GM18526 (cell line): ENCODE measurements around the gene NSMF.

Experiments
- POLR2A ChIP-seq: IDR thresholded peaks from 3 replicates; pipeline ENCODE4 v1.6.1; 2011; ENCODE audit not compliant: insufficient read length; ENCODE audit errors: extremely low read depth

The NSMF gene, protein sequence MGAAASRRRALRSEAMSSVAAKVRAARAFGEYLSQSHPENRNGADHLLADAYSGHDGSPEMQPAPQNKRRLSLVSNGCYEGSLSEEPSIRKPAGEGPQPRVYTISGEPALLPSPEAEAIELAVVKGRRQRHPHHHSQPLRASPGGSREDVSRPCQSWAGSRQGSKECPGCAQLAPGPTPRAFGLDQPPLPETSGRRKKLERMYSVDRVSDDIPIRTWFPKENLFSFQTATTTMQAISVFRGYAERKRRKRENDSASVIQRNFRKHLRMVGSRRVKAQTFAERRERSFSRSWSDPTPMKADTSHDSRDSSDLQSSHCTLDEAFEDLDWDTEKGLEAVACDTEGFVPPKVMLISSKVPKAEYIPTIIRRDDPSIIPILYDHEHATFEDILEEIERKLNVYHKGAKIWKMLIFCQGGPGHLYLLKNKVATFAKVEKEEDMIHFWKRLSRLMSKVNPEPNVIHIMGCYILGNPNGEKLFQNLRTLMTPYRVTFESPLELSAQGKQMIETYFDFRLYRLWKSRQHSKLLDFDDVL

DNA sequence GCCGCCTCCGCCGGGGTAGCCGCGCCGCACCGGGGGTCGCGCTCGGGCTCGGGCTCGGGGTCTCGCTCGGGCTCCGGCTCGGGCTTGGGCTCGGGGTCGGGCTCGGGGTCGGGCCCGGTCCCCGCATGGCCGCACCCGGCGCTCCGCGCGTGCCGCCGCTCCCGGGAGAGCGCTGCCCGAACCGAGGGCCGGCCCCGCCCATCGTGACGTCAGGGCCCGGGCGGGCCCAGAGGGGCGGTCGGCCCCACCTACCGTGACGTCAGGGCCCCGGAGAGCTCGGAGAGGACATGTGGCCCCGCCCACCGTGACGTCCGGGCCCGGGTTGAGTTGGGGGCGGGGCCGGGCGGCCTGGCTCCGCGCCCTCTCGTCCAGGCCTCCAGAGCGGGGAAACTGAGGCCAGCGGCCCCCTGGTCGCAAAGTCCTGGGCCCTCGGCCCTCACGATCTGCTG, at the start of gene NSMF:
Gene NSMF, minus strand, starts transcription at position 183 of the 449 bp plus-strand sequence. CDS start 232 bp downstream, outside the sequence.
- TF ChIP-seq POLR2A = peak; percentile 62

DNA sequence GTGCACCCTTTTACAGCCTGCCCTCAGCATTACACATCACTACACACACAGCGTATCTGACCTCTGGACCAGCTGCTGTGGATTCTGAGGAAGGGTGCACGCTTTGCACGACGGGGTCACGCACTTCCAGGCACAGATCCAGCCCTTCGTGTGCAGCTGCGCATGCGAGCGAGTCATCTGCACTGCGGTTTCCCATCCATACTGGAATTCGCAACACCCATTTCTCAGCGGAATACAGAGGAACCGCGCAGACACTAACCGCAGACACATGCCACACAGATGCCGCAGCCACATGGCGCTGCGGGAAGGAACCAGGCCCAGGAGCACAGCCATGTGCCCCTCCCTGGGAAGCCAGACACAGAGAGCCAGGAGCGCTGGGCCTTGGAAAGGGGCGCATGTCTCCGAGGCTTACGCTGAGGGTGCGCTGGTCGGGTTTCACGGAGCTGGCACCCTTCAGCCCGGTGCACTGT, 47.6 kb upstream of the NSMF start:
- TF ChIP-seq POLR2A = no peak

DNA sequence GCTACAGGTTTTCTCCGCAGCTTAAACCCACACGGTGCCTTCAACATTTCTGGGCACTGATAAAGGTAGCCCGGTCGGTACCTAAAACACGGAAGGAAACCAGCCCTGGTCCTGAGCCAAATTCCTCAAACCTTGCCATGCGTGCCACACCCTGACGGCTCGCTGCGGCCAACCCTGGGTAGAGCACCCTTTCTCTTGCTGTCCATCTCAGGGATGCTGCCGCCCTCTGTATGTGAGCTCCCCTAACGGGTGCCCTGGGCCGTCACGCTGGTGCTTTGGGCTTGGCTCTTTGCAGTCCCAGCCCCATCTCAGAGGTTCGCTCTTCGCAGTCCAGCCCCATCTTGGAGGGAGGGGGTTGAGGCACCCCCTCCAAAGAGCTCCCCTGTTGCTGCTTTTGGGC, 47.1 kb upstream of the NSMF start:
- no peak for TF ChIP-seq POLR2A

DNA sequence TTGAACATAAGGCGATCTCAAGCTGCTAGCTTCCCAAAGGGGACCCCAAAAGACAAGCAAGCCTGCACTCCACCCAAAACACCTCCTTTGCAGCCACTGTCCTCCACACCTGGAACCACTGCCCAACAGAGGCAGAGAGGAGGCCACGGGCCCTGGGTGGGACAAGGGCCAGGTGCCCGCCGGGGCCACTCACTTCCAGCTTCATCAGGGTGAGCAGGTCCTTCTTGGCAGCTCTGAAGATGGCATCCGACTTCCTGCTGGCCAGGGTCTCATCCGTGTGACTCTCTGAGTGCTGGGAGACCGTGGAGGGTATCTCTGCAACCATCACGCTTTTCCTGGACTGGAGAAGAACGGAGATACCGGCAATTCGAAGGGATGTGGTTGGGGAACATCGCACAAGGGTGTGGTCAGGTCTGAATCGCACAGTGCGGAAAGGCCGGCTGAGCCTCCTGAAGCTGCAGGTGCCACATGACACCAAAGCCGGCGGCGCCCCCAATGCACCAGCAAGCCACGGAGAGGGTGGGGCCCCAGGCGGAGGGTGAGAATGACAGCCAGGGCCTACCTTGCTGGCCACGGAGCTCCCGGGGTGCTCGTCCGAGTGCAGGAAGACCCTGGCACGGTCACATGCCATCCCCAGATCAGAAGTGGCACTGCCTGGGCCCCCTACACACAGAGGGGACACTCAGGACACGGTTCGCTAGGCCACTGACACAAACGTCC, 46.4 kb upstream of the NSMF start:
- no peak for TF ChIP-seq POLR2A

DNA sequence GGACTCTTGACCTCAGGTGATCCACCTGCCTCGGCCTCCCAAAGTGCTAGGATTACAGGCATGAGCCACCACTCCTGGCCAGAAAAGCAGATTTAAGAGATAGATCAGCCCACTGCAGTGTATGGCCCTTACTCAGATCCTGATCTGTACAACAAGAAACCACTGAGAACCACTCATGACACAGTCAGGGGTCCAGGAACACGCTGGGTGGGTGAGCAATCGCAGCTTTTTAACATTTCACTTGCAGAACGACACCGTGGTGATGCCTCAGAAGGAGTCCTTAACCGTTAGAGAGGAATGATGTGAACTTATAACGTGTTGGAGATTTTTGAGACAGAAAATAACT, 45.3 kb upstream of the NSMF start:
- no peak for TF ChIP-seq POLR2A

DNA sequence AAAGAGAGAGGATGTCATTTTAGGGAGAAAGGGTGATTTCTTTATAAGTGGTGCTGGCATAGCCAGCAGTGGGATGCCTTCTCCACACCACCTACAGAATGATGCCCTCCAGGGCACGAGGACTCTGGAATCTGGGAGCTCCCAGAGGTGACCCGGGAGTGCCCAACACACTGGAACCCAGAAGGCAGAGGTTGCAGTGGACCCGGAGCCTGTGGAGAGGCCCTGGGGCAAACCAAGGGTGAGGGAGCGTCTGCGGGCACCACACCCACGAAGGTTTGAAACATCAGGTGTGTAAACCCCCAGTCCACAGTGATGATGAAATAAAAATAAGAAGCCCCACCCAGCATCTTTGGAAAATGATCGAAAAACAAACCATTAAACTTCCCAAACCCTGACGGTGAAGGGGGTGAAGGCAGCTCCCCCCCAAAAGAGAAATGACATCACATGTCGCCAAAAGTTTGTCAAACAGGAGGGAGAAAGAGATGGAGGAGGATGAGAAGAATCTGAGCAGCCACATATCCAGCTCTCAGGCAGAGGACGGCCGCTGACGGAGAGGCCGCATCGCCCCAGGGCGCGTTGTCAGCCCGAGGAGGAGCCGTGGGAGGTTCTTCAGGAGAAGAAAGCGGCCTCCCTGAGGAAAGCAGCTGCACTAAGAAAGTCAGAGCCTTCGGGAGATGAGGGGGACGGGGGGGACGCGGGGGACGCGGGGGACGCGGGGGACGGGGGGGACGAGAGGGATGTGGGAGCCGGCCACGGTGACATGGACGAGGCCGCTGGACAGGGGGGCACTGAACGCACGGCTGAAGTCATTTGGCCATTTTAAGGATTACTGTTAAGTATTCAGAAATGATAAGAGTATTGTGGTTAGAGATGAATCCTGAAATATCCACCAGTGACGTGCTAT, 43.1 kb upstream of the NSMF start:
- TF ChIP-seq POLR2A = no peak

DNA sequence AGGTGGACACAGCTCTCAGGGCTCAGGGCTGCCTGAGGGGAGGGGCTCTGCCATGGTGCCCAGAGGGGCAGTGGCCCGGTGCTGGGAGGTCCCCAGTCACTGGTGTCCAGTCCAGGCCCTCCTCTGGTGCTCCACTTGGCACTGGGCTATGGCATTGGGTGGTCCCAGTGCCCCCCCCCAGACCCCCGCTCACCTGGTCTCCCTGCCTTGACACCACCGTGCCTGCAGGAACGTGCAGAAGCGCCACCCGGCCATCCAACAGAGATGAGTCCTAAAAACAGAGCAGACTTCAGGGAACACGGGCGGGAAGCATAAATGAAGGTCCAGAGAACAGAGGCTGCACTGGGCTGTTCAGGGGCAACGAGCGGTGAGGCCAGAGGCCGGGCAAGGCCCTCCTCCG, 42.3 kb upstream of the NSMF start:
- TF ChIP-seq POLR2A = no peak

DNA sequence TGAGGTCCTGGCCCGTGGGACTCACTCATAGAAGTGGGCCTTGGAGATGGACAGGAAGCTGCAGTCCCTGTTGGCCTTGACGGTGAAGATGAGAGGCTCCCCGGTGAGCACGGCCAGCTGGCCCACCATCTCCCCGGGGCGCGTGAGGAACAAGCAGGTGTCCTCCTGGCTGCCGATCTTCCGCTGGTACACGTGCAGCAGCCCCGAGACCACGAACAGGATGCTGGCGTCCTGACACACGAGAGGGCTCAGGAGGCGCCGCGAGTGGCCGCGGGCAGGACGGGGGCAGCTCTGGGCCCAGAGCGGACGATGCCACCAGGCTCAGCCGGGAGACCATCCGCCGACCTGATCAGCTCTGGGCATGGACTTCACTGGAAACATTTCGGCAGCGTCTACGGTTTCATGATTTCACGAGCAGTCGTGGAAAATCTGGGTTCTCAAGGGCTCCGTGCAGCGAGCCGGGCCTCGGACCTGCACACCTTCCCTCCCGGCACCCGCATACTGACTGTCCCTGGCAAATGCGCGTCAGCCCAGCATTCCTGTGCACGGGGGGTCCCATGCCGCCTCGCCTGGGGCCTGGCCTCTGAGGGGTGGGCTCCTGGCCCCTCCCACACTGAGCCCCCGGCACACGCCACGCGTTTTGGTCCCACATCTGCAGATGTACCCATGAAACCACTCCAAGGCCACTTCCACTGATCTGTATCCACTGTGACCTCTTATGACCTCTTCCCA, 41.7 kb upstream of the NSMF start:
- TF ChIP-seq POLR2A = no peak

DNA sequence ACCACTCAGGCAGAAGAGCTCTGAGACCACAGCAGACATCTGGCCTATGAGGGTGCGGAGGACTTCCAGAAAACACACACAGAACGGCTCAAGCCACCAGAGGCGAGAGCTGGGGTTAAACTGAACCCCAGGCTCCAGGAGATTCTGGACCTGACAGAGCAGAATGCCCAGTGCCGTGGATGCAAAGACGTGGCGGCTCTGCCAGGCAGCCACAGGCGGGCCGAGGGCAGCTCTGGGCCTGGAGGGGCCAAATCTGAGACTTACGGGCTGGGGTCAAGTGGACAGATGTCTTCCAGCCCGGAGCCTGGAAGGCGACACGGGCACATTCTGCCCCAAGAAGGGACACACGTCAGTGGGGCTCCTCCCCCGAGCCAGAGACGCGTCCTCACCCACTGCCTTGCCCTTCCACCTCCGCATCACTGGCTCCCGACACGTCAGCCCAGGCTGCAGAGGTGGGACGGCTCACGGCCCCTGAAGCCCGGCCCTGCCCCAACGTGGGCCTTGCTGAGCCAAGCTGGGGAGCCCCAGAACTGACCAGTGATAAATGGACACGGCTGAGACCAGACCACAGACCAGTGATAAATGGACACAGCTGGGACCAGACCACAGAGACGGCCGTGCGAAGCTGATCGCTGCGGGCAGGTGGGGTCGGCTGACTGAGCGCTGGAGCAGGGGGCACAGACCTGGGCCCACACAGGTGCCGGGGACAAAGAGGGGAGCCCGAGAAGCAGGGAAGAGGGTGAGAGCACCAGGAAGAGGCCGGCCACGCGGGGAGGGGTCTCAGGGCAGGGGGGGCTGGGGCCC, 40.9 kb upstream of the NSMF start:
- no peak for TF ChIP-seq POLR2A

DNA sequence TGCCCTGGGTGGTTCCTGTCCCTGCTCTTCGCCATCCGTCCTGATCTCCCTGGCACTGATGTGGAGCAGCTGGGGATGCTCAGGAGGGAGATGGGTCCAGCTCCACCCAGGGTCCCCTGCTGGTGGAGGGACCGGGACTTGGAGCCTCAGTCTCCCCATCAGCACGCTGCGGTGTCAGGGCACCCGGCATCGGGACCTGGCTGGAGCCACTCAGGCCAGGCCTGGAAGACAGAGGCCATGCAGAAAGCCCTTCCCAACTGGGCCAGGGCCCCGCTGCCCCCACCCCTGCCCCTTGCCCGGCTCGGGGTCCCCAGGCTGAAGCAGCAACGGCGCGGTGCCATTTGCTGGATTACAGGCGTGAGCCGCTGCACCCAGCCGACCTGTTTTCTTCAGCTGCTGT, 40.3 kb upstream of the NSMF start:
- TF ChIP-seq POLR2A = no peak

DNA sequence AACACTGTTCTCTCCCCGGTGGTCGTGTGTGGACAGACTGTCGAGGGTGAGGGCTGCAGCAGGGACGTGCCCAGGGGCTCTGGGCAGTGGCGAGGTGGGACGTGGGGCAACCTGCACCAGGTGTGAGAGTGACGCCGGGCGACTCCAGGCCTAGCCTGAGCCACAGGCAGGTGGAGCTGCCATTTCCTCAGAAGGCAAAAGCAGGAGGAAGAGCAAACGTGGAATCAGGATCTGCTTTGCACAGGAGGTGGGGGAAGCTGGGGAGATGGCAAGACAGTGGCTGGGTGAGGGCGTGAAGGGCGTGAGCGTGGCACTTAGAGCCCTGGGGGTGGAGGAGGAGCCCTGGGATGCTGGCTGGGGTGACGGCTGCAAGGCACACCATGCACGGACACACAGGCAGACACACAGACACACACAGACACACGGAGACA, 39.6 kb upstream of the NSMF start:
- TF ChIP-seq POLR2A = no peak

DNA sequence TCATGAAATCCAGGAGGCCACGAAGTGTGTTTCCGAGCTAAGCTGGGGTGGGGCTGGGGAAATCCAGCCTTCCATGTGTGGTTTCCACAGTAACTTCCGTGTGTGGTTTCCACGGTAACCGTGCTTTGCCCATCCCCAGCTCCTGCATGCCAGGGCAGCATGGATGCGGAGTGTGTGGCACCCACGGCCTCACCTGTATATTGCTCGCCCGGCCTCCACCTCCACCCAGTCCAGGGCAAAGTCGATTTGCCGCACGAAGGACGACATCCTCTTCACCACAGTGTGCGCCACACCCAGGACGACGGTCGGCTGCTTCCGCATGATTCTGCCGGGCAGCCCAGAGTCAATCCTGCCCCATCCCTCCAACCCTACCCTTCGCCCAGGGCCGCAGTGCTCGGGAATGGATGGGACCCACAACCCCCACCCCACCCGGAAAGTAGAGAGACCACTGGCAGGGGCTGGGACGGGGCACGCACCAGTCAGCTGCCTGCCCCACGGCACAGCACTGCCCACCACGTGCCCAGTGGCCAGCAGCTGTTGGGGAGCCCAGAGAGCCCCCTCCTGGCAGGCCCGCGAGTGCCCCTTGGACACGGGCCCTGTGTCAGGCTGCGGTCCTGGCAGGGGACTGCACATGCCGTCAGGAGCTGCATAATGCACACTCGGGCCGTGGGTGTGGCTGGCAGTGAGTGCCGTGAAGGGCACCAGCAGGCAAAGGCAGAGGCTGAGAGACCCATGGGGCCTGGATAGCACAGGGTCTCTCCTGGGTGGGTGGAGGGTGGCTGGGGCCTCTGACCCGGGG, 39.0 kb upstream of the NSMF start:
- no peak for TF ChIP-seq POLR2A
